NOMO-1 (cell line): Measurements from ENCODE around the gene GPATCH2.
"Not testable (repeated sequence)": the region's sequence is repeated elsewhere in the genome, so short reads cannot be mapped to it uniquely, and the experiment has no call there.

Experiments
- DNase-seq, 2 experiments: peaks; one replicate each; lab custom pipeline; 2025; ENCODE audit not compliant: unreplicated experiment in 2 of 2; lab: John Stamatoyannopoulos, UW

GPATCH2 gene

DNA sequence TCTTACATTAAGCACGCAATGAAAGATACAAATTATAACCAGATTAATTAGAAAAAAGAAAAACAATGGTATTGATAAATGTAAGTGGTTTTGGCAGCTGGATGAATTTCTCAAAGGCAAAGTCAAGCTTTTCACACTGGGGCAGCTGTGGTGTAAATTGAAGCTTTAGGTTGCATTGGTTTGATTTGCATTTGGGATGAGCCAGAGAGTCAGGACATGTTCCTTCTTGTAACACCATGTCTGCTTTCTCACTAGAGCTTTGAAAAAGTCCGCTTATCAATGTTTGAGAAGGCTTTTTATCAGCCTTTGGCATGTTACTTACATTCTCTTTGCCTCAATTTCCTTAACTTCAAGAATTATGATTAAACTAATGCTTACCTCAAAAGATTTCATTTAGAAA, 173.9 kb downstream of the GPATCH2 start:
- DNase-seq, result no peak

DNA sequence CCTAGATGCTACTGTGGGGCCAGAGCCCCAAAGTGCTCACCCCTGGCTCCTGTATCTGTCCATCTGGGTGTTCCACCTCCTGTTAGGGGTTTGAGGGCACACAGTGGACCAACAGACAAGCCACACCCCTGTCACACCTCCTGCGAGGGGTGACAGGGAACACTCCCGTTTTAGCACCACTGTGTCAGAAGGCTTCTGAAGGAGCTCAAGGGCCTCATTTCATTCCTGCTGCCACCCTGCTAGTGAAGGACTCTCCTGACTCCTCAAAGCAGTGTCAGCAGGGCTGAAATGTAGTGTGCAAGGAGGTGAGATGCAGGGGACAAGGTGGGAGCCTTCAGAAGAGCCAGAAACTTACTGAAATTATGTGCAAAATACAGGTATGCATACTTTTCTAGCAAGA, 174.6 kb downstream of the GPATCH2 start:
- no peak for DNase-seq

DNA sequence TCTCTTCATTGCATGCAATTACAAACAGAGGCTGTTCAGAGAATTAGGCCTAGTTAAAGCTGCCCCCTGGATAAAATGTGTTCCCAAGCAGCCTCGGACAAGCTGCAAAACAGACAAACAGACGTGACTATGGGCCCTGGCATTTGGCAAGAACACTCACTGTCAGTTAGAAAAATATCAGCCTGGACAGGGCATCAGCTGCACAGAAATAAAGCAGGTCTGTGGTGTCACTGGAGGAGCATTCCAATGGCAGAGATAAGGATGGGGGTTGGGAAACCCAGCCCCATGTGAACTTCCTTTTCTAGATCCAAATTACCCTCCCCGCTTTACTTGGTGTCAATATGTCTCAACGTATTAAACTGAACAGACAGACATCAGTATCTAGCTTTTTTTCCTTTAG, 177.1 kb downstream of the GPATCH2 start:
- DNase-seq, result no peak

DNA sequence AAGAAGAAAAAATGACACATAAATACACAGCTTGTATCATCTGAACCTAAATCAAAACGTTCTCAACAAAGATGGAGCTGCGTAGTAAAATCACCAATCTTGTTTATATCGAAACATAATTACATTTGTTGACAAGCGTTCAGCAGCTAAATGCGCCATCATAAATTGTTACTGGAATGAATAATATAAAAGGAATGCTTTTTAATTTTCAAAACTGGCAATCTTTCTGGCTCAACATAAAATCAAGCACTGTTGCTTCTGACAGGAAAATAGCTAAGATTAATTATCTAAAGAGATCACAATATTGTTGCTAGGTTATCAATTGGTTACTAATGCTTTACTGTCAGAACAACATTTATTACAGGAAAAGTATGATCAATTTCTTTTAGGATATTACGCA, 181.5 kb downstream of the GPATCH2 start:
- DNase-seq, result no peak

DNA sequence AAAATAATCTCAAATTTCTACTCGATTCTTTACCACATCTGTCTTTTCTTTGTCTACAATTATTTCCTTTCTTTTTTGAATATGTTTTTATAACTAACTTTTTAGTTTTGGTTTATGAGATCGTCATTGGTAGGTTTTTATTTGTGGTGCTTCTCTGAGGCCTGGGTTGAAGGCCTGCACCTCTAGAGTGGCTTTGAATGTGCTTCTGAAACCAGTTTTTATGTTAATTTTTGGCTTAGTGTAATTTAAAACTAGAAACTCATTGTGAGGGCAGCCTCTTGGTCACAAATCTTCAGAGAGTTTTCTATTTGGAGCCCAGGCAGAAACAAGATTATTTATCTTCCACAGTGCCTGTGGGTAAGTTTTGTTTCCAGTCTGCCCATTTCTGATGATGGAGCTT, 187.0 kb downstream of the GPATCH2 start:
- DNase-seq, result no peak

DNA sequence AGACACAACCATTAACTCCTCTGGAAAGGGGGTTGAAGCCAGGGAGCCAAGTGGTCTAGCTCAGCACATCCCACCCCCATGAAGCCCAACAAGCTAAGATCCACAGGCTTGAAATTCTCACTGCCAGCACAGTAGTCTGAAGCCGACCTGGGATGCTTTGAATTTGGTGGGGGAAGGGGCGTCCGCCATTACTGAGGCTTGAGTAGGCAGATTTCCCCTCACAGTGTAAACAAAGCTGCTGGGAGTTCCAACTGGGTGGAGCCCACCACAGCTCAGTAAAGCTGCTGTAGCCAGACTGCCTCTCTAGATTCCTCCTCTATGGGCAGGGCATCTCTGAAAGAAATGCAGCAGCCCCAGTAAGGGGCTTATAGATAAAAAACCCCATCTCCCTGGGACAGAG, 193.5 kb downstream of the GPATCH2 start:
- DNase-seq, result no peak

DNA sequence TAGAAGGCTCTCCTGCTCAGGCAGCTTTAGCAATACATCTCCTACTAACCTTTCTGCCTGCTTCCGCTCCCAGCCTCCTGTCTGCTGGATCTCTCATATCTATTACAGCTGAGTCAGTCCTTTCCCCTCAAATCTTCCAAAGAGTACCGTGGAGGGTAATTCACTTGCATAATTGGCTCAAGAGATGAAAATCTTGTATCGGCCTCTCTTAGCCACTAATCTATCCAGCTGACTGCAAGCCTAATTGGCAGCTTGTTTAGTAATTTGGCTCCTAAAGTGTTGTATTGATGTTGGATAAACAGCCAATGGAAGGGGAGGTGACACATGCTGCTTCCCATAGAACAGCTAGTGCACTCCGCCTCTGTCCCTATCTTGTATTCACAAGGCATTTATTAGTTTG, 195.7 kb downstream of the GPATCH2 start:
- DNase-seq, result no peak

DNA sequence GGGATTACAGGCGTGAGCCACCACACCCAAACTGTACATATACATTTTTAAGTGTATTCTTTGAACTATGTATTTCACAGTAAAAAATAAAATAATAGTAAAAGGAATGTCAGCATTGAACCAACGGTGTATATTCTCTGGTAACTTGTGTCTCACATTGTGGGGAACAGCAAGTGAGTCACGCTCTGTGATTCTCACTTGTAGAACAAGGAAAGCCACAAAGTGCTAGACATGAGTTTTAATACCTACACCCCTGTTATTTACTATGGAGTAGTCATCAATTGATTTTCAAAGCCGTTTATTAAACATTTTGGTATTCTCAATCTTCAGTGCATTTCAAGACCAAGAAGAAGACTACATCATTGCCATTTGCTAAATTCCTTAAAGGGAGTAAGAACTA, 197.2 kb downstream of the GPATCH2 start:
- no peak for DNase-seq

DNA sequence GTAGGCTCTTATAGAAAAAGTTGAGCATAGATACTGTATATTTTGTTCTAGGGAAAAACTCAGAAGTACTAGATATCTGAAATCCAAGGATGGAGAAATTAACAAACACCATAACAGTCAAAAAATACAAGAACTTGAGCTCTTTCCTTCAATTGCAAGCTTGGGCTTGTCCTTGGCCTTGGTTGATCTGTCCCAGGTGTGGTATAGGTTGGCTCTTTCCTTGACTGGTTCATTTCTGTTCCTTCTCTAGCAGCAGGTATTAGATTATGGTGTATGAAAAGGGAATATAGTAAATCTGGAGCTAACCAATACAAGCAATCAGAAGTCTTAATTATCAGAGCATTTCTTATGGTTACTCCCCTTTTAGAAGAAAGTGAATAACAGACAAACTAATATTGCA, 198.6 kb downstream of the GPATCH2 start:
- DNase-seq, result no peak

DNA sequence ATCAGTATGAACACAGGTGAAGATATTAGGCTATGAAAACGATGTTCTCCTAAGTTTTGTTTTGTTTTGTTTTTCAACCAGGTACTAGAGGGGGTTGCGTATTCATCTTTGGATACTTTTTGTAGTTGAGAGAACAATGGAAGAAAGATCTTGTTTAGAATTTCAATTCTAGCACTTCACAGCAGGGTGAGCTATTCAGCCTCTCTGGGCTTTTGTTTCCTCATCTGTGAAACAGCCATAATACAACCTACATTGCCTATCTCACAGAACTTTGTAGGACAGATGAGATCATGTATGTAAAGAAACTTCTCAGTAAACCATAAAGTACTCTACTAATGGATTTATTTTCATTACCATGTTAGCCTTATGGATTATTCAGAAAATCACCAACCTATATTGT, 199.5 kb downstream of the GPATCH2 start:
- no peak for DNase-seq

DNA sequence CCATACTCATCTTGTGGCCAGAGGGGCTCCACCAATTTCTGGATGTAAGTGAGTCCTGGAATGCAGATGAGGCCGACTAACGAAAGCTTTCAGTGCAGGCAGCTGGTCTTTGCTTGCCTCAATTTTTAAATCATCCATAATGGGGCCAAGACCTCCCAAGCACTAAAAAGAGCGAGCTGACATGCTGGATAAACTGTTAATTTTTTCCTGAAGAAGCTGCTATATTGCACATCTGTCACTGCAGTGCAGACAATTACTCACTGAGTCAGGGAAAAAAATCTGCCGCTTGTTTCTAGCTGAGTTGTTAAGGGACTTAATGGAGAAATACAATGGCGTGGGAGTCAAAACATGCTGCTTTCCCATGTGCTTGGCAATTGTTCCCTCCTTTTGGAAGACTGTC, 205.5 kb downstream of the GPATCH2 start:
- DNase-seq, result no peak

DNA sequence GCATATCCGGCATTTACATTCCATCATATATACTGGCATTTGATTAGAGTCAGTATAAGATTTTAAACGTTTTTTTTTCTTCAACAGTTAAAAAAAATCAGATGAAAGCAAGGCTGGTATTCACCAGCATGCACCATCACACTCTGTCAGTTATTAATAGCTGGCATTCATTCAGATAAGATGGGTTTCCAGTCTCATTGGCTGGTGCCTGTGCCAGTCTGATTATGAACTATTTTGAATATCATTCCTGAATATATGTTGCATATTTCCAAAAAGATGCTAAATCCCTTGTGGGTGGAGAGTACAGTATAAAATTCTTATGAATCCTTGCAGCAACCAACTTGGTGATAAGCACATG, 211.7 kb downstream of the GPATCH2 start:
- no peak for DNase-seq

DNA sequence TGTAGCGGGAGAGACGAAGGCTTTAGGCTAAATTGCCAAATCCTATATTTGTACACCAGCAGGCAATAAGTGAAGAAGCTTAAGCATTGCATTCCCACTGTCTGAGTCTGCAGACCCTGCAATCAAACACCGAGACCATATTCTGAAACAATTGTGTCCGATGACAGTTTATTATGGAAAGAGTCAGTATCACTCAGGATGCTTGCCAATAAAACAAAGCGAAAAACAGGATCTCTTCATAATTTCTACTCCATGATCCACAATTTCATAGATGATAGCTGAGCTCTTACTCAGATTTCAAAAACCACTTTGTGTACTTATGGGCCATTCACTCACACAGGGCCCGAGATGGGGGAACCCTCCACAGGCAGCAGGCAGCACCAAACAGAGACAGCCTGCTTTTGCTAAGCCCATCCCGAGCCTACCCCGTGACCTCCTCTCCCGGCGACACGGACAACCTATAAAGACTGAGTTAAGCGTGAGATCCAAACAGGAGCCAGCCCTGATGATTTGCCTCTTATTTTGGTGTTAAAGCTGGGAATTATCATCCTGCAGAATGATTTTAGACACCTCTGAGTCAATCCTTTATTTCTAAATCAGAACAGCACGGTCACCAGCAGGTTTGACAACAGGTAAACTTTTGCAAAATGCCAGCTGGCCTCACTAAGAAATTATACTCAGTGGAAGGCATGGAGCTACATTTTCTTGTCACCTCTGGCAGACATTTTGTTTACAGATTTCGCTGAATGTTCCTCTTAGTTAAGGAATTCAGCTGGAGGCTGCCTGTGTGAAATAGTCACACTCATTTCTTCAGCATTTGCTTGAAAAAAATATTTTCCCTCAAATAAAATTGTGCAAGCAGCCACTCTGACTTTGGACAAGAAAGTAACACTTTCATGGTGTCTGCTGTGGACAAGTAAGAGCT, 212.4 kb downstream of the GPATCH2 start:
- no peak for DNase-seq

DNA sequence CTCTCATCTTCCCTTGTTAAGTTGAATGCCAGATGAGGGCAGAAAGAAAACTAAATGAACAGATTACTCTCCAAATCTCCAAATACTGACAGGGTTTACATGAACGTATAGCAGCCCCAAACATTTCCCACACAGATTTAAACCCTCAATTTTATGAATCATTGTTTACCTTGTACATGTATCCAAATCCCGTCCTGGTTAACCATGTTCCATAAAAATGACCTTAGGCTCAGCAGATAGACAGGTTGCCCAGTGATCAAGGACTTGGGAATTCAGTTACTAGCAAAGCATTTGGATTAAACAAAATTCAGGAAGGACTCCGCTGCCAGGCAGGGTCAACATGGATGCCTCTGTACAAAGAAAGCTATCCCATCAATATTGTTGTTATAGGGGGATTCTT, 213.5 kb downstream of the GPATCH2 start:
- no peak for DNase-seq

DNA sequence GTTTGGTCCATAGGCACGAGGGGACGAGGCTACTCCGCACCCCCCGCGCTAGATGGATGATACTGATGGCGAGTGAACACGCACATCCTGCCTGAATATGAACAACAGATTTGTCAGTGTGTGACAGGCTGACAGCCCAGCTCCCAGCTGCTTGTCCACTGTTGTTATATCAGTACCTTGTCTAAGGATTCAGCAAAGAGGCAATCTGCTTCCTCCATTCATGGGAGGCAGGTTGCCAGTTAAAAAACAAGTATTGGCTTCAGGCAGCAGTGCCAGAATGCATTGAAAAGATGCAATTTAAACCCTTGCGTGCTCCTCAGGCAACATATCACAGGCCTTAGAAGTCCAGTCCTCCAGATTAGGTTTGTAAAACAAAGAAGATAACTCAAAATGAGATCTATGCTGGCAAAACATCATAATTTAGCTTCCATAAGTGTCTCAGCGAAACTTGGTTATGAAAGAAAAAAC, 223.3 kb downstream of the GPATCH2 start:
- DNase-seq, result no peak

DNA sequence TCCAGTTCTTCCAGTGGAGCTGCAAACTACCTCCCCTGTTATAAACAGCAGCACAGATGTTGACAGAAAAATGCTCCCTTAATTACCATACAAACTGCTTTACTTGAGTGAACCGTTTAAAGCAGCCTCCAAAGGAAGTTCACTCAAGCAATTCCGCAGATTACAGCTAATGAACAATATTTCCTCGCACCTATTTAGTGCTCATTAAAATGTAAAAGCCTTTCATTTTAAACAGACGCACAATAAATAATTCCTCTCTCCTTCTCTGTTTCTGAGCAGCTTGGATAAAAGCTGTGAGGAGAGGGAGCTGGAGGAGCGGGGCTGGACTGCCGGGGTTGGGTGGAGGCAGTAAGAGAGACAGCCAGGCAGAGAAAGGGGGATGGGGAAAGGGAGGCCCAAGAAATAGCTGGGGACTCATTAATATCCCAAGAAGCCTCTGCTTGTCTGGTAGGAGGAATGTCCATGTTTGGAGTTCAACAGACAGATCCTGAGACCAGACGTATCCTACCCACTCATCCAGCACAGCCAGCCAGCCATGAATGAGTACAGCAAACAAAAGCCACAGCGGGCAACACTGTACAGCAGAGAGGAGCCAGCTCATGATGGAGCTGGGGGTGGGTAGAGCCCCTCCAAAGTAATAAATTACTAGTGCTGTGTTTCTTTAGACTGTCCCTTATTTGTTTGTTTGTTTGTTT, 227.7 kb downstream of the GPATCH2 start:
- no peak for DNase-seq

DNA sequence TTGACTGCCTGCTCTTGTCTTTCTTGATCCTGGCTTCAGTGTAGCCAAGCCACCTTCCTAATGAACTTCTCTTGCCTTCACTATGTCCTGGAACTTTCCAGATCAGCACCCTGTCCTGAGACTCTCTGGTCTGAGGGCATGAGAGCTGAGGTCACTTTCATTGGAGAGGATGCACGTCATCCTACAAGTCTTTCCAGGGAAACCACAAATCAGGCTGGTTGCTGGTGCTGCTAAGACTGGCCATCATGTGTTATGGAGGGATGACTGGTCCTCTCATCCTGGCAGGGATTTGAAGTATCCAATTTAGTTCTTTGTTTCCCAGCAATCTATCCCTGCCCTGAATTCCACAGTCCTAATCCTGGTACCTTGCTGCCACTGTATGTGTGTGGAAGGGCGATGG, 228.6 kb downstream of the GPATCH2 start:
- no peak for DNase-seq

DNA sequence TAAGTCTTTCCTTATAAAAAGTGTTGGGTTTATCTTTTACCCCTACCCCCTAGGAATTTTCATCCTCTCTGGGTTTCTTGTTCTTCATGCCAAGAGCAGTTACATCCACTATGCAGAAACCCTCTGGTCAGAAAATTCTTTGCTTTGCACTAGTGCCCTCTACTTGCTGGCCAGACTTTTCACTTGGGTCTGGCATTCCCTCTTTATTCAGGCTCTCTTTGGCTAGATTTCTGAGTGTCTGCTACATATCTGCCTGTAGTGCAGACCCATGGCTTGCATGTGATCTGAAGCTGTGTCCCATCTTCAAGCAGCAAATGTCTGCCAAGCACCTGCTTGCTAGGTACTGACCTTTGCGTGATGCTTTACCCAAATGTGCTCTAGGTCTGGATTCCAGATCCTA, 237.0 kb downstream of the GPATCH2 start:
- no peak for DNase-seq

DNA sequence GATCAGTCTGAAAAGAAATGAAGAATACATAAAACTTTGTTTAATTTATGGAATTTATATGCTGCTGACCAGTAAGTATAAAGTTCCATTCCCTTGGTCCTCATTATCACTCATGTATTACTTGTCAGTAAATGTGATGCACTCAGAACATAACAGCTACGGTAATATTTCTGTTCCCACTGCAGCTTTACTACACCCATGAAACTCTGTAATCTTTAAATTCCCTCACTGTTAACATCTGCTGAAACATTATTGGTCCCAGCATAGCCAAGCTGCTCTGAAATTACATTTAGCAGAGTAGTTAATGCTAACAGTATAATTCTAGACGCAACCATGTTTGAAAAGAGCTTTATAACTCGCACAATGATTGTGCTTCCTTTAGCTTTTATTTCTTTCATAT, 238.4 kb downstream of the GPATCH2 start:
- DNase-seq, result no peak

DNA sequence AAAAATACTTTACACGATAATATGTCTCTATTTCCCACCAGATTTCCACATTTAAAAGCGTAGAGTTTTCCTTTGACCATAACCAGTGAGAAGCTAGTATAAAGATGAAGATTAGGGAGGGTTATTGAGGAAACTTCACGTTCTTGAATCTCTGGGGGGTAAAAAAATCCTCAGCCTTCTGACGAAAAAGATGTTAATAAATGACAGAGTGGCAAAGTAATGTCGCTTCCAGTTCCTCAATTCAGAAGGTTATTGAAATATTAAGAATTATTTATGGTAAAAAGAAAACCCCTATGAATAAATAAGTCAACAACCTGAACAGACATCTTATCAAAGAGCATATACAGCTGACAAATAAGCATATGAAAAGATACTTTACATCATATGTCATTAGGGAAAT, 241.0 kb downstream of the GPATCH2 start:
- no peak for DNase-seq

DNA sequence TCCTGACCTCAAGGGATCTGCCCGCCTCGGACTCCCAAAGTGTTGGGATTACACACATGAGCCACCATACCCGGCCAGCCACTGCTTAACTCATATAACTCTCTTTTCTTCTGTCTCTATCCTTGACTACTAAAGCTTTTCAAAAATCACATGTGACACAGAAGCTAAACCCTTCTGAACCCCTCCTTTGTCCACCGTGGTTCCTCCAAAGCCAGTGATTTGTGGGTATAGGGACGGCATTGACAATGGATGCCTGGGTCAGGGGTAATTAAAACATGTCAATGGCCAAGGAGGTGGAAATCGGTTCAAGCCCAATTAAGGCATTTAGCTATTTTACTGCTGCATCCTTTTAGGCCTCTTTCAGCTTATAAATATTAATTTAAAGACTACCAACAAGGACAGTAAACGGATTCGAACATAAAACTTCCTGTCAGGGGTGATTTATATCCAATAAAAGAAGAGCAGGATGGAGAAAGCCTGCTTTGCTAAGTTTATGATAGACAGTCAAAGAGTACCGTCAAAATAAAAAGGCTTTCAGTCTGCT, 242.3 kb downstream of the GPATCH2 start:
- no peak for DNase-seq

DNA sequence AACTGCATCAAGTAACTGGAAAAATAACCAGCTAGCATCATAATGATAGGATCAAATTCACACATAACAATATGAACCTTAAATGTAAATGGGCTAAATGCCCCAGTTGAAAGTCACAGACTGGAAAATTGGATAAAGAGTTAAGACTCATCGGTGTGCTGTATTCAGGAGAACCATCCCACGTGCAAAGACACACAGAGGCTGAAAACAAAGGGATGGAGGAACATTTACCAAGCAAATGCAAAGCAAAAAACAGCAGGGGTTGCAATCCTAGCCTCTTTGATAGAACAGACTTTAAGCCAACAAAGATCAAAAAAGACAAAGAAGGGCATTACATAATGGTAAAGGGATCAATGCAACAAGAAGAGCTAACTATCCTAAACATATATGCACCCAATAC, 249.1 kb downstream of the GPATCH2 start:
- DNase-seq, result not testable (repeated sequence)
